Measurements from ENCODE around the gene MED16. TPM values are rescaled to one million over a fixed set of nuclear protein-coding genes. Genes with fewer than 3 reads are reported as not detected.
"Not testable (repeated sequence)": the region's sequence is repeated elsewhere in the genome, so short reads cannot be mapped to it uniquely, and the experiment has no call there.

MED16 gene
- total RNA-seq, 2 donors from 2014 or later, result 42.0 to 61.8 TPM

- peak overlapping the region in 1 of 2 donors; percentile 14 for H3K27ac Mint-ChIP-seq
- H3K9me3 Mint-ChIP-seq, result no peaks in the 10 kb centered on the region
- H3K36me3 Mint-ChIP-seq, result no peaks in the 10 kb centered on the region
- DNase-seq (ENCODE audit: low spot score in 2 of 2), result no peak
- no peak for ATAC-seq
Measured at GRCh38 chr19:901216-902092, 8.5 kb upstream of the MED16 start.

GRCh38 chr19:900302-901111 is 7.5 kb upstream of the MED16 start:
- Mint-ChIP-seq H3K27ac (peak overlapping the region in 1 of 2 donors; percentile 29), H3K9me3 (no peaks in the 10 kb centered on the region), H3K36me3 (no peaks in the 10 kb centered on the region)
- peak; percentile 32 to 75 for ATAC-seq
- peak in 1 of 2 donors; percentile 35 for DNase-seq (ENCODE audit: low spot score in 2 of 2)

- ATAC-seq (peak; percentile 6 to 29), DNase-seq (ENCODE audit: low spot score in 2 of 2) (no peak)
- no peaks in the 10 kb centered on the region for H3K36me3 Mint-ChIP-seq
- no peaks in the 10 kb centered on the region for H3K9me3 Mint-ChIP-seq
- H3K27ac Mint-ChIP-seq, result no peak overlapping the region
Measured at GRCh38 chr19:900043-900301, 7.0 kb upstream of the MED16 start.

GRCh38 chr19:899336-900042 is 6.5 kb upstream of the MED16 start:
- ATAC-seq (no peak), DNase-seq (ENCODE audit: low spot score in 2 of 2) (no peak)
- Mint-ChIP-seq H3K27ac (no peak overlapping the region), H3K36me3 (no peaks in the 10 kb centered on the region), H3K9me3 (no peaks in the 10 kb centered on the region)

- Mint-ChIP-seq H3K27ac (no peak overlapping the region), H3K9me3 (no peaks in the 10 kb centered on the region)
Measured at GRCh38 chr19:898663-899062, 5.7 kb upstream of the MED16 start.

GRCh38 chr19:897442-898039 is 4.6 kb upstream of the MED16 start:
- DNase-seq (ENCODE audit: low spot score in 2 of 2) (no peak), ATAC-seq (no peak)
- Mint-ChIP-seq H3K27ac (no peak overlapping the region), H3K9me3 (no peaks in the 10 kb centered on the region), H3K36me3 (peaks cover 0 to 4% of the 10 kb centered on the region in 2 donors)

More at GRCh38 chr19:898663-899062, 5.7 kb upstream of the MED16 start:
- DNase-seq (ENCODE audit: low spot score in 2 of 2), result peak in 1 of 2 donors; percentile 27
- H3K36me3 Mint-ChIP-seq, result no peaks in the 10 kb centered on the region
- peak in 1 of 2 donors; percentile 17 for ATAC-seq

GRCh38 chr19:896999-897398 is 4.0 kb upstream of the MED16 start:
- H3K27ac Mint-ChIP-seq, result peak overlapping the region in 1 of 2 donors; percentile 64
- DNase-seq (ENCODE audit: low spot score in 2 of 2) (no peak), ATAC-seq (no peak)
- peaks cover 0 to 4% of the 10 kb centered on the region in 2 donors for H3K36me3 Mint-ChIP-seq
- H3K9me3 Mint-ChIP-seq, result no peaks in the 10 kb centered on the region

- H3K27ac Mint-ChIP-seq, result peak overlapping the region in 1 of 2 donors; percentile 64
- peaks cover 0 to 4% of the 10 kb centered on the region in 2 donors for H3K36me3 Mint-ChIP-seq
- ATAC-seq (no peak), DNase-seq (ENCODE audit: low spot score in 2 of 2) (no peak)
- H3K9me3 Mint-ChIP-seq, result no peaks in the 10 kb centered on the region
Measured at GRCh38 chr19:896434-896833, 3.4 kb upstream of the MED16 start.

GRCh38 chr19:892243-892893 is 619 bp downstream of the MED16 start:
- no peak for DNase-seq (ENCODE audit: low spot score in 2 of 2)
- peaks cover 0 to 4% of the 10 kb centered on the region in 2 donors for H3K36me3 Mint-ChIP-seq
- H3K27ac Mint-ChIP-seq, result peak overlapping the region; percentile 93 to 97
- H3K9me3 Mint-ChIP-seq, result no peaks in the 10 kb centered on the region
- no peak for ATAC-seq

- not testable (repeated sequence) for H3K36me3 Mint-ChIP-seq; H3K9me3 Mint-ChIP-seq; DNase-seq (ENCODE audit: low spot score in 2 of 2); ATAC-seq
- H3K27ac Mint-ChIP-seq, result peak overlapping the region; percentile 93 to 97
Measured at GRCh38 chr19:891421-892200, 1.4 kb downstream of the MED16 start.

- H3K27ac Mint-ChIP-seq, result peak overlapping the region; percentile 26 to 84
- peaks cover 0 to 4% of the 10 kb centered on the region in 2 donors for H3K36me3 Mint-ChIP-seq
- ATAC-seq (no peak), DNase-seq (ENCODE audit: low spot score in 2 of 2) (no peak)
- no peaks in the 10 kb centered on the region for H3K9me3 Mint-ChIP-seq
Measured at GRCh38 chr19:890831-891230, 2.2 kb downstream of the MED16 start.

GRCh38 chr19:889662-890295 is 3.2 kb downstream of the MED16 start:
- ATAC-seq (no peak), DNase-seq (ENCODE audit: low spot score in 2 of 2) (no peak)
- Mint-ChIP-seq H3K36me3 (peaks cover 0 to 4% of the 10 kb centered on the region in 2 donors), H3K27ac (peak overlapping the region in 1 of 2 donors; percentile 63), H3K9me3 (no peaks in the 10 kb centered on the region)

- ATAC-seq (no peak), DNase-seq (ENCODE audit: low spot score in 2 of 2) (no peak)
- Mint-ChIP-seq H3K9me3 (no peaks in the 10 kb centered on the region), H3K27ac (no peak overlapping the region), H3K36me3 (peaks cover 0 to 4% of the 10 kb centered on the region in 2 donors)
Measured at GRCh38 chr19:888581-889385, 4.2 kb downstream of the MED16 start.

- no peak for ATAC-seq
- no peak for DNase-seq (ENCODE audit: low spot score in 2 of 2)
- no peaks in the 10 kb centered on the region for H3K36me3 Mint-ChIP-seq
- H3K9me3 Mint-ChIP-seq, result no peaks in the 10 kb centered on the region
- no peak overlapping the region for H3K27ac Mint-ChIP-seq
Measured at GRCh38 chr19:887599-887998, 5.4 kb downstream of the MED16 start.

Measured in activated naive CD4-positive, alpha-beta T cell treated with anti-CD3 and anti-CD28 coated beads, Interleukin-2, amount 50 U/mL, for 72 hours (primary cell).